ENCODE results near the gene R3HCC1L.

DNA sequence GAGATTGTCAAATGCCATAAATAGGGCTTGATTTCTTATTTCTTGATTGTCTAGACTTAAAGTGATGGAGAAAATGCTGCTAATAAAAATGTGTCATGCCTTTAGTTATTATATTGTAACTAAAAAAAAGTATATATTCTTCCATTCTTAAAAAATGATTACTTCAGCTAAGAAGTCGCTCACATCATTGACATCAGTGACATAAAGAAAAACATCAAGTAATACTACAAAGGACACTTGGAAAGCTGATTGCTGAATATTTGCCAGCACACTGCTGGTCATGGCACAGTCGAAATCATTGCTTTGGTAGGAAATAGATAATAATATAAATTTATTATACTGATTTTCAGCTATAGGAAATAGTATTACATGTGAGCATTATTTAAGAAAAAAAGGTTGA lies 70.9 kb downstream of the R3HCC1L start:
- no peak for TF ChIP-seq POLR2A (IDR thresholded peaks at IDR 0.05; ENCODE audit: extremely low read depth, insufficient read length)
- TF ChIP-seq, protein P1, sequence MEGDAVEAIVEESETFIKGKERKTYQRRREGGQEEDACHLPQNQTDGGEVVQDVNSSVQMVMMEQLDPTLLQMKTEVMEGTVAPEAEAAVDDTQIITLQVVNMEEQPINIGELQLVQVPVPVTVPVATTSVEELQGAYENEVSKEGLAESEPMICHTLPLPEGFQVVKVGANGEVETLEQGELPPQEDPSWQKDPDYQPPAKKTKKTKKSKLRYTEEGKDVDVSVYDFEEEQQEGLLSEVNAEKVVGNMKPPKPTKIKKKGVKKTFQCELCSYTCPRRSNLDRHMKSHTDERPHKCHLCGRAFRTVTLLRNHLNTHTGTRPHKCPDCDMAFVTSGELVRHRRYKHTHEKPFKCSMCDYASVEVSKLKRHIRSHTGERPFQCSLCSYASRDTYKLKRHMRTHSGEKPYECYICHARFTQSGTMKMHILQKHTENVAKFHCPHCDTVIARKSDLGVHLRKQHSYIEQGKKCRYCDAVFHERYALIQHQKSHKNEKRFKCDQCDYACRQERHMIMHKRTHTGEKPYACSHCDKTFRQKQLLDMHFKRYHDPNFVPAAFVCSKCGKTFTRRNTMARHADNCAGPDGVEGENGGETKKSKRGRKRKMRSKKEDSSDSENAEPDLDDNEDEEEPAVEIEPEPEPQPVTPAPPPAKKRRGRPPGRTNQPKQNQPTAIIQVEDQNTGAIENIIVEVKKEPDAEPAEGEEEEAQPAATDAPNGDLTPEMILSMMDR (IDR thresholded peaks at IDR 0.05; ENCODE audit: low read depth, low read length) = no peak
- TF ChIP-seq, protein P2, sequence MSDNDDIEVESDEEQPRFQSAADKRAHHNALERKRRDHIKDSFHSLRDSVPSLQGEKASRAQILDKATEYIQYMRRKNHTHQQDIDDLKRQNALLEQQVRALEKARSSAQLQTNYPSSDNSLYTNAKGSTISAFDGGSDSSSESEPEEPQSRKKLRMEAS (IDR thresholded peaks at IDR 0.05; ENCODE audit: low read depth, low read length) = no peak

Measured in NB4 (cell line).